Breast epithelium (tissue), 4 donors: ENCODE data around the gene GALNT10. TPM values are rescaled to one million over a fixed set of nuclear protein-coding genes. Genes with fewer than 3 reads are reported as not detected.

ENCODE experiments used
- DNase-seq, 2 donors: peaks; one replicate each; pipeline ENCODE4 v3.0.0-alpha.2; 2019; ENCODE audit warnings: low spot score in 2 of 2
- H3K27ac ChIP-seq, 2 donors: fragments of 200-600 bp; sonication (generic) in 1 of 2; one replicate each; pipeline ENCODE4 v1.5.1; 2016 to 2019; ENCODE audit warnings: mild to moderate bottlenecking in 1 of 2
- H3K27me3 ChIP-seq, 2 donors: fragments of 200-600 bp; sonication (generic) in 1 of 2; one replicate each; pipeline versions ENCODE4 v1.5.1 to v1.6.0; 2017 to 2019; ENCODE audit warnings: control low read depth in 1 of 2, mild to moderate bottlenecking in 1 of 2
- H3K36me3 ChIP-seq: fragments of 200-600 bp; one replicate; pipeline ENCODE4 v1.5.1; 2019
- H3K4me1 ChIP-seq, 2 donors: fragments of 200-600 bp; sonication (generic); one replicate each; pipeline ENCODE4 v1.5.1; 2016 to 2019; ENCODE audit warnings: control low read depth in 1 of 2
- H3K4me3 ChIP-seq, 3 donors: fragments of 200-600 bp; sonication (generic); 1 replicate in 2 of 3; 2 replicates in 1 of 3; pipeline ENCODE4 v1.5.1; 2016 to 2019; ENCODE audit warnings: mild to moderate bottlenecking in 3 of 3, moderate library complexity in 2 of 3
- H3K9me3 ChIP-seq, 2 donors: fragments of 200-600 bp; sonication (generic) in 1 of 2; one replicate each; pipeline ENCODE4 v1.5.1; 2016 to 2019; ENCODE audit warnings: control low read depth in 1 of 2
- POLR2A ChIP-seq: fragments of 450-650 bp; IDR thresholded peaks from one replicate; pipeline ENCODE4 v1.6.1; 2016; ENCODE audit warnings: antibody characterized with exemption, mild to moderate bottlenecking, moderate library complexity
- POLR2AphosphoS5 ChIP-seq, 3 donors: sonication (generic); formaldehyde crosslinking; IDR thresholded peaks; one replicate each; pipeline ENCODE4 v1.6.1; 2017; ENCODE audit warnings: antibody characterized with exemption in 3 of 3
- intact Hi-C: fragments of 100-400 bp; cut with DNase I; formaldehyde crosslinking; loops from one replicate; pipeline ENCODE4 v1.15.1; 2023; ENCODE audit warnings: low total_unique reads
- total RNA-seq, 3 donors: library from RNA; depleted of rRNA; stranded (reverse); fragments of >200 nt; gene quantifications; one replicate each; pipeline ENCODE4 v1.1.0, GENCODE V29; 2016
- TF ChIP-seq, protein P1 (sequence below), 3 donors: fragments of 450-650 bp; IDR thresholded peaks; one replicate each; pipeline ENCODE4 v1.5.1; 2016 to 2017; ENCODE audit warnings: antibody characterized with exemption in 3 of 3, mild to moderate bottlenecking in 3 of 3, moderate library complexity in 3 of 3

GALNT10 gene
- total RNA-seq, 3 donors from 2014 or later = 32.8 to 67.2 (median 34.1) TPM

GRCh38 chr5:154162539-154163151 lies 27.9 kb upstream of the GALNT10 start:
- Histone ChIP-seq H3K9me3 (no peaks in the 10 kb centered on the region), H3K4me1 (peaks cover 0 to under 1% of the 10 kb centered on the region in 2 donors), H3K27me3 (no peaks in the 10 kb centered on the region), H3K4me3 (no peak overlapping the region), H3K27ac (peak overlapping the region in 1 of 2 donors; percentile 48), H3K36me3 (no peaks in the 10 kb centered on the region)
- TF ChIP-seq POLR2A = no peak
- TF ChIP-seq POLR2AphosphoS5 (IDR thresholded peaks at IDR 0.05) = no peak
- TF ChIP-seq, protein P1, sequence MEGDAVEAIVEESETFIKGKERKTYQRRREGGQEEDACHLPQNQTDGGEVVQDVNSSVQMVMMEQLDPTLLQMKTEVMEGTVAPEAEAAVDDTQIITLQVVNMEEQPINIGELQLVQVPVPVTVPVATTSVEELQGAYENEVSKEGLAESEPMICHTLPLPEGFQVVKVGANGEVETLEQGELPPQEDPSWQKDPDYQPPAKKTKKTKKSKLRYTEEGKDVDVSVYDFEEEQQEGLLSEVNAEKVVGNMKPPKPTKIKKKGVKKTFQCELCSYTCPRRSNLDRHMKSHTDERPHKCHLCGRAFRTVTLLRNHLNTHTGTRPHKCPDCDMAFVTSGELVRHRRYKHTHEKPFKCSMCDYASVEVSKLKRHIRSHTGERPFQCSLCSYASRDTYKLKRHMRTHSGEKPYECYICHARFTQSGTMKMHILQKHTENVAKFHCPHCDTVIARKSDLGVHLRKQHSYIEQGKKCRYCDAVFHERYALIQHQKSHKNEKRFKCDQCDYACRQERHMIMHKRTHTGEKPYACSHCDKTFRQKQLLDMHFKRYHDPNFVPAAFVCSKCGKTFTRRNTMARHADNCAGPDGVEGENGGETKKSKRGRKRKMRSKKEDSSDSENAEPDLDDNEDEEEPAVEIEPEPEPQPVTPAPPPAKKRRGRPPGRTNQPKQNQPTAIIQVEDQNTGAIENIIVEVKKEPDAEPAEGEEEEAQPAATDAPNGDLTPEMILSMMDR (IDR thresholded peaks at IDR 0.05) = no peak
- no peak for DNase-seq
- intact Hi-C loops = no loop called here

GRCh38 chr5:154163327-154164248 lies 26.9 kb upstream of the GALNT10 start:
- Histone ChIP-seq H3K27me3 (no peaks in the 10 kb centered on the region), H3K4me1 (no peaks in the 10 kb centered on the region), H3K36me3 (no peaks in the 10 kb centered on the region), H3K9me3 (no peaks in the 10 kb centered on the region), H3K27ac (no peak overlapping the region), H3K4me3 (no peak overlapping the region)
- intact Hi-C loops = no loop called here
- no peak for DNase-seq
- TF ChIP-seq POLR2A = no peak
- TF ChIP-seq, protein P1 (IDR thresholded peaks at IDR 0.05) = no peak
- no peak for TF ChIP-seq POLR2AphosphoS5 (IDR thresholded peaks at IDR 0.05)

DNA sequence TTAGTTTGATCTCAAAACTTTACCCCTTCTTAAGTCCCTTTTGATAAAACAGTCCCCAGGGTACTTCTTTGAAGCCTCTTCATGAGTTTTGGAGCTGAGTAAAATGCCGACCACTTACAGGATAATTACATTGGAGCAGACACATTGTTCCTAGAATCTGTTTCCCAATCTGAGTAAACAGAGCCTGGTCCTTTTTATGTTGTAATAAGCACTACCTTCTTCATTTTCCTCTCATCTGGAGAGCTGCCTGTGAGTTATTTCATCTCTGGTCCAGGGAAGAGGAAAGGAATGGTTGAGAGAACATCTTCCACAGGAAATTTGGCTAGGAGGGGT lies 26.3 kb upstream of the GALNT10 start:
- H3K4me3 ChIP-seq = no peak overlapping the region
- TF ChIP-seq, protein P1 (IDR thresholded peaks at IDR 0.05) = no peak
- TF ChIP-seq POLR2AphosphoS5 (IDR thresholded peaks at IDR 0.05) (no peak), POLR2A (no peak)
- no peaks in the 10 kb centered on the region for H3K4me1 ChIP-seq
- H3K27me3 ChIP-seq = no peaks in the 10 kb centered on the region
- H3K9me3 ChIP-seq = no peaks in the 10 kb centered on the region
- H3K36me3 ChIP-seq = no peaks in the 10 kb centered on the region
- no peak for DNase-seq
- no peak overlapping the region for H3K27ac ChIP-seq
- intact Hi-C loops = no loop called here

- H3K4me1 ChIP-seq = no peaks in the 10 kb centered on the region
- no peaks in the 10 kb centered on the region for H3K36me3 ChIP-seq
- intact Hi-C loops = no loop called here
- H3K27me3 ChIP-seq = no peaks in the 10 kb centered on the region
- H3K9me3 ChIP-seq = no peaks in the 10 kb centered on the region
- no peak overlapping the region for H3K4me3 ChIP-seq
- TF ChIP-seq POLR2A (no peak), POLR2AphosphoS5 (IDR thresholded peaks at IDR 0.05) (no peak)
- TF ChIP-seq, protein P1 (IDR thresholded peaks at IDR 0.05) = no peak
- no peak for DNase-seq
- H3K27ac ChIP-seq = no peak overlapping the region
These were observed 24.6 kb upstream of the GALNT10 start for GRCh38 chr5:154165886-154166285.
